Tibial artery (tissue), 4 donors: ENCODE results near the gene TMEM63C.

ENCODE experiments used
- DNase-seq, 2 donors: peaks; one replicate each; pipeline ENCODE4 v3.0.0-alpha.2; 2019
- H3K27ac ChIP-seq, 2 donors: fragments of 200-600 bp; sonication (generic) in 1 of 2; 1 replicate in 1 of 2; 2 replicates in 1 of 2; pipeline ENCODE4 v1.5.1; 2018 to 2019; ENCODE audit warnings: mild to moderate bottlenecking in 1 of 2
- H3K27me3 ChIP-seq, 2 donors: fragments of 200-600 bp; sonication (generic) in 1 of 2; one replicate each; pipeline versions ENCODE4 v1.5.1 to v1.6.0; 2016 to 2019
- H3K36me3 ChIP-seq, 3 donors: fragments of 200-600 bp; sonication (generic) in 2 of 3; one replicate each; pipeline ENCODE4 v1.5.1; 2016 to 2019; ENCODE audit warnings: mild to moderate bottlenecking in 2 of 3
- H3K4me1 ChIP-seq, 4 donors: fragments of 200-600 bp; sonication (generic) in 2 of 4; 1 replicate in 3 of 4; 2 replicates in 1 of 4; pipeline ENCODE4 v1.5.1; 2016 to 2019
- H3K4me3 ChIP-seq, 2 donors: fragments of 200-600 bp; sonication (generic) in 1 of 2; 1 replicate in 1 of 2; 2 replicates in 1 of 2; pipeline ENCODE4 v1.5.1; 2018 to 2019; ENCODE audit warnings: mild to moderate bottlenecking in 2 of 2
- H3K9me3 ChIP-seq, 3 donors: fragments of 200-600 bp; sonication (generic) in 1 of 3; one replicate each; pipeline ENCODE4 v1.5.1; 2016 to 2019
- CTCF ChIP-seq, 2 experiments: fragments of 200-600 bp in 1 of 2; fragments of 450-650 bp in 1 of 2; IDR thresholded peaks; one replicate each; pipeline ENCODE4 v1.5.1; 2017 to 2019; ENCODE audit warnings: antibody characterized with exemption in 2 of 2, mild to moderate bottlenecking in 1 of 2, moderate library complexity in 1 of 2
- intact Hi-C: fragments of 100-400 bp; cut with DNase I; formaldehyde crosslinking; loops from one replicate; pipeline ENCODE4 v1.15.0; 2023; ENCODE audit warnings: low total_unique reads

Gene TMEM63C

GRCh38 chr14:77219591-77219990 lies 38.0 kb downstream of the TMEM63C start:
- H3K27me3 ChIP-seq = peaks cover 0 to 33% of the 10 kb centered on the region in 2 donors
- no peaks in the 10 kb centered on the region for H3K36me3 ChIP-seq
- no peak for TF ChIP-seq CTCF (IDR thresholded peaks at IDR 0.05)
- no peak overlapping the region for H3K27ac ChIP-seq
- H3K9me3 ChIP-seq = no peaks in the 10 kb centered on the region
- no peak overlapping the region for H3K4me3 ChIP-seq
- DNase-seq = no peak
- intact Hi-C loops = no loop called here
- no peaks in the 10 kb centered on the region for H3K4me1 ChIP-seq

- intact Hi-C loops = no loop called here
- H3K36me3 ChIP-seq = no peaks in the 10 kb centered on the region
- no peak overlapping the region for H3K27ac ChIP-seq
- H3K27me3 ChIP-seq = peaks cover 0 to 26% of the 10 kb centered on the region in 2 donors
- no peak for TF ChIP-seq CTCF (IDR thresholded peaks at IDR 0.05)
- DNase-seq = no peak
- H3K4me1 ChIP-seq = no peaks in the 10 kb centered on the region
- no peak overlapping the region for H3K4me3 ChIP-seq
- no peaks in the 10 kb centered on the region for H3K9me3 ChIP-seq
Measured at GRCh38 chr14:77220246-77221017, 38.8 kb downstream of the TMEM63C start.

- H3K4me3 ChIP-seq = no peak overlapping the region
- intact Hi-C loops = no loop called here
- H3K9me3 ChIP-seq = no peaks in the 10 kb centered on the region
- no peak for TF ChIP-seq CTCF (IDR thresholded peaks at IDR 0.05)
- H3K27me3 ChIP-seq = peaks cover 0 to 26% of the 10 kb centered on the region in 2 donors
- H3K4me1 ChIP-seq = no peaks in the 10 kb centered on the region
- no peaks in the 10 kb centered on the region for H3K36me3 ChIP-seq
- no peak overlapping the region for H3K27ac ChIP-seq
- no peak for DNase-seq
Measured at GRCh38 chr14:77221241-77221871, 39.8 kb downstream of the TMEM63C start.

GRCh38 chr14:77222546-77223225 lies 41.1 kb downstream of the TMEM63C start:
- DNase-seq = no peak
- Histone ChIP-seq H3K27me3 (peaks cover 0 to 18% of the 10 kb centered on the region in 2 donors), H3K9me3 (no peaks in the 10 kb centered on the region), H3K36me3 (no peaks in the 10 kb centered on the region), H3K4me3 (no peak overlapping the region), H3K27ac (no peak overlapping the region), H3K4me1 (no peaks in the 10 kb centered on the region)
- intact Hi-C loops = no loop called here
- no peak for TF ChIP-seq CTCF (IDR thresholded peaks at IDR 0.05)

GRCh38 chr14:77224212-77224611 lies 42.6 kb downstream of the TMEM63C start:
- TF ChIP-seq CTCF (IDR thresholded peaks at IDR 0.05) = no peak
- Histone ChIP-seq H3K4me1 (no peaks in the 10 kb centered on the region), H3K36me3 (no peaks in the 10 kb centered on the region), H3K27me3 (peaks cover 0 to 10% of the 10 kb centered on the region in 2 donors), H3K27ac (no peak overlapping the region), H3K4me3 (no peak overlapping the region), H3K9me3 (no peaks in the 10 kb centered on the region)
- intact Hi-C loops = no loop called here
- no peak for DNase-seq
